ENCODE results near the gene GNB1. TPM values are rescaled to one million over a fixed set of nuclear protein-coding genes. Genes with fewer than 3 reads are reported as not detected.

The GNB1 gene
- 138 and 140 TPM in 2 replicates for total RNA-seq

GRCh38 chr1:1890506-1891348 is at the start of gene GNB1:
Gene GNB1, minus strand, starts transcription at chr1:1891087. Its CDS starts 65,634 bp downstream, at chr1:1825453.

GRCh38 chr1:1918901-1919303 is 28.0 kb upstream of the GNB1 start, which contains the start of gene TMEM52:
Gene TMEM52, minus strand, starts transcription at chr1:1919279. Its CDS starts 14 bp downstream, at chr1:1919265.

GRCh38 chr1:1914971-1915692 is 24.2 kb upstream of the GNB1 start, which contains the start of gene CALML6:
Gene CALML6, plus strand, starts transcription at chr1:1915260. Its CDS starts 21 bp downstream, at chr1:1915281.

GRCh38 chr1:1777950-1778662 is 112.8 kb downstream of the GNB1 start, which contains the start of gene NADK:
Gene NADK, minus strand, starts transcription at chr1:1778470. Its CDS starts 13,064 bp downstream, at chr1:1765406.

Other genes starting within 250 kb of the GNB1 start
- 14.3 and 16.5 TPM in 2 replicates for gene CDK11B, start 232.1 kb downstream of the GNB1 start, total RNA-seq
- gene SLC35E2B, start 198.3 kb downstream of the GNB1 start, total RNA-seq, result 30.5 and 30.6 TPM in 2 replicates
- gene CDK11A, start 166.7 kb downstream of the GNB1 start, total RNA-seq, result 7.4 and 15.1 TPM in 2 replicates
- gene NADK, start 112.6 kb downstream of the GNB1 start, total RNA-seq, result 39.4 and 43.7 TPM in 2 replicates
- not detected in 2 replicates for gene CALML6, start 24.2 kb upstream of the GNB1 start, total RNA-seq
- gene TMEM52, start 28.2 kb upstream of the GNB1 start, total RNA-seq, result 1.3 and 1.8 TPM in 2 replicates
- not detected in 2 replicates for gene CFAP74, start 112.7 kb upstream of the GNB1 start, total RNA-seq
- not detected in 2 replicates for gene GABRD, start 128.3 kb upstream of the GNB1 start, total RNA-seq
- 0.84 and 1.2 TPM in 2 replicates for gene PRKCZ, start 159.3 kb upstream of the GNB1 start, total RNA-seq

All from bronchus fibroblast of lung (primary cell).